DOHH2 (cell line): ENCODE data around the gene CATSPERE.
"Not testable (repeated sequence)": the region's sequence is repeated elsewhere in the genome, so short reads cannot be mapped to it uniquely, and the experiment has no call there.

Experiments
- H3F3A ChIP-seq: fragments of 200-600 bp; sonication (generic), shearing (Covaris generic); 2 replicates; pipeline ENCODE4 v1.6.0; 2016; ENCODE audit warnings: antibody characterized with exemption, mild to moderate bottlenecking; ENCODE audit not compliant: control insufficient read depth, insufficient read depth
- H3K27ac ChIP-seq: fragments of 200-600 bp; sonication (generic); 2 replicates; pipeline ENCODE4 v1.5.1; 2014; ENCODE audit warnings: low read depth, mild to moderate bottlenecking, low read length, moderate library complexity
- H3K27me3 ChIP-seq: fragments of 200-600 bp; sonication (generic); 2 replicates; pipeline ENCODE4 v1.6.1; 2014; ENCODE audit warnings: mild to moderate bottlenecking, low read length, mixed read lengths; ENCODE audit not compliant: control insufficient read depth
- H3K36me3 ChIP-seq: fragments of 200-600 bp; sonication (generic); 2 replicates; pipeline ENCODE4 v1.6.1; 2014; ENCODE audit warnings: mild to moderate bottlenecking, low read length, moderate library complexity, mixed read lengths; ENCODE audit not compliant: control insufficient read depth
- H3K4me1 ChIP-seq: fragments of 200-600 bp; sonication (generic); 2 replicates; pipeline ENCODE4 v1.6.1; 2014; ENCODE audit warnings: mild to moderate bottlenecking, low read length, mixed read lengths; ENCODE audit not compliant: control insufficient read depth
- H3K4me2 ChIP-seq: fragments of 200-600 bp; sonication (generic); 2 replicates; pipeline ENCODE4 v1.6.0; 2014; ENCODE audit warnings: mild to moderate bottlenecking, low read length, moderate library complexity
- H3K4me3 ChIP-seq: fragments of 200-600 bp; sonication (generic); 2 replicates; pipeline ENCODE4 v1.5.1; 2014; ENCODE audit warnings: mild to moderate bottlenecking, low read length, mixed read lengths
- H3K79me2 ChIP-seq: fragments of 200-600 bp; sonication (generic); 2 replicates; pipeline ENCODE4 v1.6.1; 2014; ENCODE audit warnings: mild to moderate bottlenecking, low read length, mixed read lengths; ENCODE audit not compliant: control insufficient read depth
- H3K9me2 ChIP-seq: fragments of 200-600 bp; sonication (generic); replicated peaks from 2 replicates; pipeline ENCODE4 v1.6.1; 2014; ENCODE audit warnings: mild to moderate bottlenecking, low read length, mixed read lengths; ENCODE audit not compliant: control insufficient read depth
- H3K9me3 ChIP-seq: fragments of 200-600 bp; sonication (generic); 2 replicates; pipeline ENCODE4 v1.6.1; 2014; ENCODE audit warnings: antibody characterized with exemption, low read length, mixed read lengths; ENCODE audit not compliant: control insufficient read depth, insufficient read depth
- H4K20me1 ChIP-seq: fragments of 200-600 bp; sonication (generic); 2 replicates; pipeline ENCODE4 v1.6.0; 2014; ENCODE audit warnings: low read depth, mild to moderate bottlenecking, antibody characterized with exemption, low read length, moderate library complexity; ENCODE audit not compliant: control insufficient read depth, insufficient read depth
- EZH2phosphoT487 ChIP-seq: fragments of 200-600 bp; sonication (generic); IDR thresholded peaks from 2 replicates; pipeline ENCODE4 v1.6.1; 2017; ENCODE audit warnings: borderline replicate concordance, mild to moderate bottlenecking, antibody characterized with exemption, low read length, moderate library complexity, mixed read lengths
- TF ChIP-seq, protein P1 (sequence below): fragments of 200-600 bp; sonication (generic); IDR thresholded peaks from one replicate; pipeline ENCODE4 v1.5.1; 2014; ENCODE audit warnings: antibody characterized with exemption, mild to moderate bottlenecking, low read depth, low read length; ENCODE audit not compliant: poor library complexity, severe bottlenecking

The CATSPERE gene

GRCh38 chr1:244556263-244556662, 95.2 kb downstream of the CATSPERE start:
- Histone ChIP-seq H3K27me3 (no peaks in the 10 kb centered on the region), H3K36me3 (no peaks in the 10 kb centered on the region), H3K9me2 (no peaks in the 10 kb centered on the region; the same call in 1 of the 2 replicates), H3K4me1 (no peaks in the 10 kb centered on the region), H3K9me3 (peaks cover 4% of the 10 kb centered on the region; the same call in 1 of the 2 replicates), H3K4me3 (no peak overlapping the region), H4K20me1 (no peaks in the 10 kb centered on the region), H3F3A (no peaks in the 10 kb centered on the region), H3K27ac (no peak overlapping the region), H3K79me2 (no peaks in the 10 kb centered on the region), H3K4me2 (no peak overlapping the region)
- TF ChIP-seq, protein P1, sequence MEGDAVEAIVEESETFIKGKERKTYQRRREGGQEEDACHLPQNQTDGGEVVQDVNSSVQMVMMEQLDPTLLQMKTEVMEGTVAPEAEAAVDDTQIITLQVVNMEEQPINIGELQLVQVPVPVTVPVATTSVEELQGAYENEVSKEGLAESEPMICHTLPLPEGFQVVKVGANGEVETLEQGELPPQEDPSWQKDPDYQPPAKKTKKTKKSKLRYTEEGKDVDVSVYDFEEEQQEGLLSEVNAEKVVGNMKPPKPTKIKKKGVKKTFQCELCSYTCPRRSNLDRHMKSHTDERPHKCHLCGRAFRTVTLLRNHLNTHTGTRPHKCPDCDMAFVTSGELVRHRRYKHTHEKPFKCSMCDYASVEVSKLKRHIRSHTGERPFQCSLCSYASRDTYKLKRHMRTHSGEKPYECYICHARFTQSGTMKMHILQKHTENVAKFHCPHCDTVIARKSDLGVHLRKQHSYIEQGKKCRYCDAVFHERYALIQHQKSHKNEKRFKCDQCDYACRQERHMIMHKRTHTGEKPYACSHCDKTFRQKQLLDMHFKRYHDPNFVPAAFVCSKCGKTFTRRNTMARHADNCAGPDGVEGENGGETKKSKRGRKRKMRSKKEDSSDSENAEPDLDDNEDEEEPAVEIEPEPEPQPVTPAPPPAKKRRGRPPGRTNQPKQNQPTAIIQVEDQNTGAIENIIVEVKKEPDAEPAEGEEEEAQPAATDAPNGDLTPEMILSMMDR = no peak
- no peak for TF ChIP-seq EZH2phosphoT487

GRCh38 chr1:244557565-244557964, 96.5 kb downstream of the CATSPERE start:
- H3K79me2 ChIP-seq = no peaks in the 10 kb centered on the region
- no peaks in the 10 kb centered on the region for H3K27me3 ChIP-seq
- H3K4me1 ChIP-seq = no peaks in the 10 kb centered on the region
- H3K27ac ChIP-seq = no peak overlapping the region
- no peaks in the 10 kb centered on the region for H3F3A ChIP-seq
- TF ChIP-seq, protein P1 = no peak
- TF ChIP-seq EZH2phosphoT487 = no peak
- H3K36me3 ChIP-seq = no peaks in the 10 kb centered on the region
- H4K20me1 ChIP-seq = no peaks in the 10 kb centered on the region
- H3K9me3 ChIP-seq = peaks cover 4% of the 10 kb centered on the region; the same call in 1 of the 2 replicates
- no peaks in the 10 kb centered on the region; the same call in 1 of the 2 replicates for H3K9me2 ChIP-seq
- H3K4me3 ChIP-seq = no peak overlapping the region
- no peak overlapping the region for H3K4me2 ChIP-seq

GRCh38 chr1:244559561-244559960, 98.5 kb downstream of the CATSPERE start:
- H3K4me1 ChIP-seq = no peaks in the 10 kb centered on the region
- no peaks in the 10 kb centered on the region for H3K36me3 ChIP-seq
- peaks cover 4% of the 10 kb centered on the region; the same call in 1 of the 2 replicates for H3K9me3 ChIP-seq
- TF ChIP-seq, protein P1 = no peak
- TF ChIP-seq EZH2phosphoT487 = no peak
- H3K27ac ChIP-seq = no peak overlapping the region
- H3K9me2 ChIP-seq = no peaks in the 10 kb centered on the region; the same call in 1 of the 2 replicates
- H4K20me1 ChIP-seq = no peaks in the 10 kb centered on the region
- no peaks in the 10 kb centered on the region for H3K79me2 ChIP-seq
- no peaks in the 10 kb centered on the region for H3K27me3 ChIP-seq
- H3F3A ChIP-seq = no peaks in the 10 kb centered on the region
- H3K4me2 ChIP-seq = no peak overlapping the region
- no peak overlapping the region for H3K4me3 ChIP-seq

- not testable (repeated sequence) for H3K4me2 ChIP-seq, H3K4me1 ChIP-seq
These were observed 101.8 kb downstream of the CATSPERE start for GRCh38 chr1:244562877-244563276.

More at GRCh38 chr1:244562877-244563276, 101.8 kb downstream of the CATSPERE start:
- not testable (repeated sequence) for H3K4me3 ChIP-seq, H4K20me1 ChIP-seq, H3K9me2 ChIP-seq, H3K79me2 ChIP-seq, H3K36me3 ChIP-seq, H3F3A ChIP-seq, H3K9me3 ChIP-seq, H3K27ac ChIP-seq, H3K27me3 ChIP-seq
